ENCODE results near the gene RHEX. TPM values are rescaled to one million over a fixed set of nuclear protein-coding genes. Genes with fewer than 3 reads are reported as not detected.
A peak's percentile ranks its signal among the peaks of the same experiment; 100 is the strongest.

The RHEX gene
- total and polyA plus RNA-seq, 11 donors, result 0.16 to 0.60 (median 0.38) TPM; not detected in 5

- Histone ChIP-seq H3K9me3 (peaks cover 0 to 23% (median 9%) of the 10 kb centered on the region in 12 donors), H3K4me1 (peaks cover 0 to 13% (median 0%) of the 10 kb centered on the region in 12 donors), H3K36me3 (no peaks in the 10 kb centered on the region), H3K4me3 (no peak overlapping the region), H3K27ac (no peak overlapping the region), H3K27me3 (no peaks in the 10 kb centered on the region)
- intact Hi-C loops (cut with DNase I), result no loop called here
- no peak for TF ChIP-seq CTCF (IDR thresholded peaks at IDR 0.05)
- no peak for TF ChIP-seq POLR2A (IDR thresholded peaks at IDR 0.05)
- DNase-seq, result no peak
- WGBS, 4 donors, result 83 to 91% (median 89%) methylated on average over 1 of the region's 1 CpG
- ATAC-seq, result peak in 1 of 4 donors; percentile 34
Measured at GRCh38 chr1:206125346-206125745, 72.4 kb downstream of the RHEX start.

- intact Hi-C loops (cut with DNase I), result no loop called here
- H3K27ac ChIP-seq, result no peak overlapping the region
Measured at GRCh38 chr1:206127336-206127735, 74.4 kb downstream of the RHEX start.

GRCh38 chr1:206128196-206128595 lies 75.2 kb downstream of the RHEX start:
- peak in 1 of 4 donors; percentile 20 for ATAC-seq
- WGBS, 4 donors, result 39 to 59% (median 49%) methylated on average over 4 of the region's 4 CpGs
- intact Hi-C loops (cut with DNase I), result no loop called here

More at GRCh38 chr1:206127336-206127735, 74.4 kb downstream of the RHEX start:
- no peak for ATAC-seq
- Histone ChIP-seq H3K4me1 (peaks cover 0 to 19% (median 0%) of the 10 kb centered on the region in 12 donors), H3K36me3 (no peaks in the 10 kb centered on the region), H3K9me3 (peaks cover 0 to 4% (median 0%) of the 10 kb centered on the region in 12 donors), H3K4me3 (no peak overlapping the region), H3K27me3 (no peaks in the 10 kb centered on the region)
- no peak for DNase-seq
- TF ChIP-seq CTCF (IDR thresholded peaks at IDR 0.05), result no peak
- TF ChIP-seq POLR2A (IDR thresholded peaks at IDR 0.05), result no peak
- 96 to 98% (median 96%) methylated on average over 8 to 9 of the region's 9 CpGs for WGBS, 4 donors

DNA sequence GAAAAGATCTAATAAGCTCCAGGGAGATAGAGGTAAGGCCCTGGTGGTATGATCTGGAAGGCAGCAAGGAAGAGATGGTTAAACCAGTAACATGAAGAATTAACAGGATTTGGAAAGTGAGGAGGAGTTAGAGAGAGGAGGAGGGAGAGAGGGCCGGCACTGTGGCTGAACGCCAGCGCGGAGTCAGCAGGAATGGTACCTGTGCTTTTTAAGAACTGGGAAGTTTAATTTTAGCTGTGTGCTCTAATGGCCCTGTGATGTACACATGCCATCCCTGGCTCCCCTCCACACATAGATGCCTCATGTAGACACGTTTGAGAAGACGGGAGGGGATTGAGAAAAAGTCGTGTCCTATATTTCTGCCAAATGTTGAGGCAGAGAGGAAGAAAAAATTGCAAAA lies 78.1 kb downstream of the RHEX start:
- no peaks in the 10 kb centered on the region for H3K36me3 ChIP-seq
- intact Hi-C loops (cut with DNase I), result no loop called here
- H3K4me3 ChIP-seq, result no peak overlapping the region
- peaks cover 0 to 8% (median 0%) of the 10 kb centered on the region in 12 donors for H3K4me1 ChIP-seq
- DNase-seq (peak in 3 of 5 donors; percentile 33 to 61 (median 34)), ATAC-seq (peak; percentile 40 to 81 (median 68))
- no peaks in the 10 kb centered on the region for H3K9me3 ChIP-seq
- 38 to 58% (median 45%) methylated on average over 7 of the region's 7 CpGs for WGBS, 4 donors
- TF ChIP-seq POLR2A (IDR thresholded peaks at IDR 0.05) (no peak), CTCF (IDR thresholded peaks at IDR 0.05) (no peak)
- H3K27me3 ChIP-seq, result no peaks in the 10 kb centered on the region
- no peak overlapping the region for H3K27ac ChIP-seq

More at GRCh38 chr1:206128196-206128595, 75.2 kb downstream of the RHEX start:
- Histone ChIP-seq H3K4me3 (no peak overlapping the region), H3K9me3 (no peaks in the 10 kb centered on the region), H3K27me3 (no peaks in the 10 kb centered on the region), H3K36me3 (no peaks in the 10 kb centered on the region), H3K4me1 (peaks cover 0 to 19% (median 0%) of the 10 kb centered on the region in 12 donors), H3K27ac (no peak overlapping the region)
- DNase-seq, result no peak
- TF ChIP-seq CTCF (IDR thresholded peaks at IDR 0.05) (no peak), POLR2A (IDR thresholded peaks at IDR 0.05) (no peak)

Data from heart left ventricle (tissue), 16 donors.